NOMO-1 treated with DMSO at 0.1 percent for 48 hours (cell line): Measurements from ENCODE around the gene ENPP5.

Experiments used
- DNase-seq: peaks from one replicate; lab custom pipeline; 2025; ENCODE audit not compliant: unreplicated experiment; lab: John Stamatoyannopoulos, UW

ENPP5 gene

GRCh38 chr6:46115634-46116033 lies 55.1 kb downstream of the ENPP5 start:
- DNase-seq, result no peak

GRCh38 chr6:46113370-46113769 lies 57.4 kb downstream of the ENPP5 start:
- no peak for DNase-seq
